Thyroid gland (tissue), 4 donors: Measurements from ENCODE around the gene LDLRAD4. TPM values are rescaled to one million over a fixed set of nuclear protein-coding genes. Genes with fewer than 3 reads are reported as not detected.

Experiments used
- DNase-seq, 2 donors: peaks; one replicate each; pipeline ENCODE4 v3.0.0-alpha.2; 2019
- H3K27ac ChIP-seq, 3 donors: fragments of 200-600 bp; sonication (generic); 1 replicate in 2 of 3; 2 replicates in 1 of 3; pipeline ENCODE4 v1.5.1; 2016 to 2019; ENCODE audit warnings: mild to moderate bottlenecking in 1 of 3, moderate library complexity in 1 of 3
- H3K27me3 ChIP-seq: fragments of 200-600 bp; sonication (generic); one replicate; pipeline ENCODE4 v1.5.1; 2019
- H3K36me3 ChIP-seq, 2 donors: fragments of 200-600 bp; sonication (generic); one replicate each; pipeline ENCODE4 v1.5.1; 2016 to 2019
- H3K4me1 ChIP-seq, 2 donors: fragments of 200-600 bp; sonication (generic); one replicate each; pipeline ENCODE4 v1.5.1; 2017 to 2019
- H3K4me3 ChIP-seq, 3 donors: fragments of 200-600 bp; sonication (generic); replicated peaks in 1 of 3; 1 replicate in 2 of 3; 2 replicates in 1 of 3; pipeline ENCODE4 v1.5.1; 2016; ENCODE audit warnings: mild to moderate bottlenecking in 1 of 3
- H3K9me3 ChIP-seq: fragments of 200-600 bp; sonication (generic); one replicate; pipeline ENCODE4 v1.5.1; 2017
- POLR2A ChIP-seq, 2 donors: fragments of 450-650 bp; IDR thresholded peaks; one replicate each; pipeline ENCODE4 v1.6.1; 2017; ENCODE audit warnings: antibody characterized with exemption in 2 of 2, mild to moderate bottlenecking in 2 of 2, moderate library complexity in 1 of 2
- WGBS, 2 donors: methylation state at CpG; one replicate each; pipeline ENCODE4 v1.1.5; 2017; 5-methylcytosine and 5-hydroxymethylcytosine counted together
- intact Hi-C: fragments of 100-400 bp; cut with DNase I; formaldehyde crosslinking; loops from one replicate; pipeline ENCODE4 v1.15.1; 2023
- total RNA-seq, 4 donors: library from RNA; depleted of rRNA; stranded (reverse); fragments of >200 nt; gene quantifications; one replicate each; pipeline ENCODE4 v1.2.3, GENCODE V29; 2016
- TF ChIP-seq, protein P1 (sequence below), 6 experiments: fragments of 200-600 bp in 3 of 6; fragments of 450-650 bp in 3 of 6; sonication (generic) in 3 of 6; IDR thresholded peaks; one replicate each; pipeline ENCODE4 v1.5.1; 2016 to 2019; ENCODE audit warnings: antibody characterized with exemption in 6 of 6, mild to moderate bottlenecking in 2 of 6, inconsistent platforms in 1 of 6, moderate library complexity in 1 of 6

Gene LDLRAD4
- total RNA-seq, 4 donors from 2014 or later, result 23.7 to 35.7 (median 29.7) TPM

DNA sequence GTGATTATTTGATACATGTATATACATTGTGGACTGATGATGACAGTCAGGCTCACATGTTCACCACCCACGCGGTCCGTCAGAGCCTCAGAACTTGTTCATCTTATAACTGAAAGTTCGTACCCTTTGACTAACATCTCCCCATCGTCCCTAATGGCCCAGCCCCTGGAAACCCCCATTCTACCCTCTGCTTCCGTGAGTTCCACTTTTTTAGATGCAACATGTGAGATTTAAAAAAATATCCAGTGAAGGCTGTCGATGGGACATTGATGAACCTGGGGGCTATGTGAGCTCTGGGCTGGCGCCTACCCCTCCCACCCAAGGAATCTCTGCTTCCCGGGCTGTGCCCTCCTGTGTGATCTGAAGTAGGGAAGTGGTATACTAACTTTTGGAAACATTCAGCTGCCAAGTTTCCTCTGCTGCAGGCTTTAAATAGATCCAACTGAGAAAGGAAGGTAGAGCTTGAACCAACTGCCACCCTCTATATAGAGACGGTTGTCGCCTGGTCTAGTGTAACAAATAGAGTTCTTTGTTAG is 344.0 kb downstream of the LDLRAD4 start:
- DNase-seq, result peak; percentile 41 to 49
- no peaks in the 10 kb centered on the region for H3K36me3 ChIP-seq
- 45 to 47% methylated on average over 11 of the region's 11 CpGs for WGBS, 2 donors
- intact Hi-C loops, result loop anchor here (10.0 kb wide), 2 partner anchors 52 to 242 kb away; no protein-coding TSS in a partner anchor
- no peaks in the 10 kb centered on the region for H3K27me3 ChIP-seq
- TF ChIP-seq POLR2A (IDR thresholded peaks at IDR 0.05), result no peak
- TF ChIP-seq, protein P1, sequence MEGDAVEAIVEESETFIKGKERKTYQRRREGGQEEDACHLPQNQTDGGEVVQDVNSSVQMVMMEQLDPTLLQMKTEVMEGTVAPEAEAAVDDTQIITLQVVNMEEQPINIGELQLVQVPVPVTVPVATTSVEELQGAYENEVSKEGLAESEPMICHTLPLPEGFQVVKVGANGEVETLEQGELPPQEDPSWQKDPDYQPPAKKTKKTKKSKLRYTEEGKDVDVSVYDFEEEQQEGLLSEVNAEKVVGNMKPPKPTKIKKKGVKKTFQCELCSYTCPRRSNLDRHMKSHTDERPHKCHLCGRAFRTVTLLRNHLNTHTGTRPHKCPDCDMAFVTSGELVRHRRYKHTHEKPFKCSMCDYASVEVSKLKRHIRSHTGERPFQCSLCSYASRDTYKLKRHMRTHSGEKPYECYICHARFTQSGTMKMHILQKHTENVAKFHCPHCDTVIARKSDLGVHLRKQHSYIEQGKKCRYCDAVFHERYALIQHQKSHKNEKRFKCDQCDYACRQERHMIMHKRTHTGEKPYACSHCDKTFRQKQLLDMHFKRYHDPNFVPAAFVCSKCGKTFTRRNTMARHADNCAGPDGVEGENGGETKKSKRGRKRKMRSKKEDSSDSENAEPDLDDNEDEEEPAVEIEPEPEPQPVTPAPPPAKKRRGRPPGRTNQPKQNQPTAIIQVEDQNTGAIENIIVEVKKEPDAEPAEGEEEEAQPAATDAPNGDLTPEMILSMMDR (IDR thresholded peaks at IDR 0.05), result no peak
- peaks cover 33 to 59% of the 10 kb centered on the region in 2 donors for H3K4me1 ChIP-seq
- peak overlapping the region; percentile 24 to 66 (median 65) for H3K27ac ChIP-seq
- H3K9me3 ChIP-seq, result no peaks in the 10 kb centered on the region
- no peak overlapping the region for H3K4me3 ChIP-seq

DNA sequence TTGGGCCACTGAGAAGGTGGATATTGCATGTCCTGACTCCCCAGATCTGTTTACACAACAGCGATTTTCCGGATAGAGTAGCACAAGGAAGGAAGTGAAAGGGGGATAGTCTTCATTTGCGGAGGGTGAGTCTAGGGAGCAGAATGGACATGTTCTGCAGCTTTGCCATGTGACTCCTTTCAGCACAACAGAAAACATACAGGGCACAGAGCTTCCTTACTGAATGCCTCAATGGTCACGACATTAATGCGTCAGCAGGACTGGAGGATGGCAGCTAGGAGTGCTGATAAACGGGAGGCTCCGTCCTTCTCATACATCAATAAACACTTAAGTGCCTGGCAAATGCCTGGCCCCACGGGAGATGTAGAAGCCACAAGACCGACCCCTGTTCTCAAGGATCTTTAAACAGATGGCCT is 344.8 kb downstream of the LDLRAD4 start:
- Histone ChIP-seq H3K4me1 (peaks cover 33 to 55% of the 10 kb centered on the region in 2 donors), H3K9me3 (no peaks in the 10 kb centered on the region), H3K36me3 (no peaks in the 10 kb centered on the region), H3K27ac (peak overlapping the region; percentile 24 to 66 (median 65)), H3K4me3 (no peak overlapping the region), H3K27me3 (no peaks in the 10 kb centered on the region)
- intact Hi-C loops, result loop anchor here (10.0 kb wide), 2 partner anchors 51 to 241 kb away; no protein-coding TSS in a partner anchor
- DNase-seq, result peak; percentile 53 to 61
- WGBS, 2 donors, result 15 to 21% methylated on average over 9 of the region's 9 CpGs
- TF ChIP-seq, protein P1 (IDR thresholded peaks at IDR 0.05), result no peak
- no peak for TF ChIP-seq POLR2A (IDR thresholded peaks at IDR 0.05)

DNA sequence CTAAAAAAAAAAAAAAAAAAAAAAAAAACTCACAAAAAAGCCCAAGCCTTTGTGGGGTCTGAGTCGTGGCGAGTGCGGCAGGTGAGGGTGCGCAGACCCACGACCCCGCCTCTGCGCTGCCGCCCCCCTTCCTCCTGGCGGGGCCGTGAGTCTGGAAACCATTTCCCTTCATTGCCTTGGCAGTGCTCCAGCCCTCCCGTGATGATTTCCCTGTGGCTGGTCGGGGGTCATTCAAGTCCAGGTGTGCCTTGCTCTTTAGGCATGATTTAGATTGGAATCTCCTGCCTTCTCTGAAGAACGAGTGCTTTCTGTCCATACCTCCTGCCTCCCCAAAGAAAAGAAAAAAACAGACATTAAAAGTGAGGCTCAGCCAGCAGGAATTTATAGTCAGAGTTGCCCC is 346.0 kb downstream of the LDLRAD4 start:
- Histone ChIP-seq H3K27ac (peak overlapping the region; percentile 24 to 66 (median 65)), H3K27me3 (no peaks in the 10 kb centered on the region), H3K9me3 (no peaks in the 10 kb centered on the region), H3K4me1 (peaks cover 33 to 46% of the 10 kb centered on the region in 2 donors), H3K36me3 (no peaks in the 10 kb centered on the region), H3K4me3 (no peak overlapping the region)
- TF ChIP-seq, protein P1 (IDR thresholded peaks at IDR 0.05), result no peak
- no peak for TF ChIP-seq POLR2A (IDR thresholded peaks at IDR 0.05)
- DNase-seq, result peak; percentile 76
- WGBS, 2 donors, result 20 to 35% methylated on average over 13 of the region's 13 CpGs
- intact Hi-C loops, result loop anchor here (10.0 kb wide), 2 partner anchors 50 to 240 kb away; no protein-coding TSS in a partner anchor

DNA sequence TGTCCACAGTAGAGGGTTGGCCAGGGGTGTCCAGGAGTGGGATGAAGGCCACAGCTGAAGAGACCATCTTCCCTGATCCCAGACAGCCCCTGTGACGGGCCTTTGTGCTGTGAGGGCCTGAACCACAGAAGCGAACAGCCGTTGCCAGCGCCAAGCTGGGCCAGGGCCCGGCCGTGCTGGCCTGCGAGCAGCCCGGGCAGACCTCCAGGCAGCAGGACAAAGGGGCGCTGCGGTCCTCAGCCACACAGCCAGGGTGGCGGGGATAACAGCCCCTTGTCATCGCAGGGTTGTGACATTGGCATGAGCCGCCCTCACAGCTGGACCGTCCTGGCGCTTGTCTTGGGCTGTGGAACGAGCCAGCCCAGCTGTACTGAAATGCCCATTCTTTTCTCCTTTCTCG is 346.7 kb downstream of the LDLRAD4 start:
- WGBS, 2 donors, result 63 to 80% methylated on average over 17 of the region's 17 CpGs
- Histone ChIP-seq H3K4me1 (peaks cover 33 to 41% of the 10 kb centered on the region in 2 donors), H3K4me3 (no peak overlapping the region), H3K27ac (peak overlapping the region; percentile 24 to 66 (median 65)), H3K9me3 (no peaks in the 10 kb centered on the region), H3K36me3 (no peaks in the 10 kb centered on the region), H3K27me3 (no peaks in the 10 kb centered on the region)
- intact Hi-C loops, result loop anchor here (10.0 kb wide), 2 partner anchors 50 to 240 kb away; no protein-coding TSS in a partner anchor
- peak; percentile 39 to 47 for DNase-seq
- no peak for TF ChIP-seq POLR2A (IDR thresholded peaks at IDR 0.05)
- TF ChIP-seq, protein P1 (IDR thresholded peaks at IDR 0.05), result no peak
